Kidney epithelial cell (primary cell): ENCODE results near the gene ENTPD2. TPM values are rescaled to one million over a fixed set of nuclear protein-coding genes. Genes with fewer than 3 reads are reported as not detected.
A peak's percentile ranks its signal among the peaks of the same experiment; 100 is the strongest.

Experiments used
- DNase-seq: peaks from one replicate; pipeline ENCODE4 v3.0.0-alpha.2; 2010; ENCODE audit warnings: low read depth
- H3K27me3 ChIP-seq: 2 replicates; pipeline ENCODE4 v1.6.0; 2011; ENCODE audit warnings: low read length; ENCODE audit not compliant: control insufficient read depth, insufficient read depth
- H3K36me3 ChIP-seq: 2 replicates; pipeline ENCODE4 v1.5.1; 2011; ENCODE audit warnings: low read length; ENCODE audit not compliant: control insufficient read depth, insufficient read depth
- H3K4me3 ChIP-seq: 2 replicates; pipeline ENCODE4 v1.5.1; 2011; ENCODE audit warnings: low read depth, mild to moderate bottlenecking, control low read depth, low read length
- CTCF ChIP-seq: IDR thresholded peaks from 2 replicates; pipeline ENCODE4 v1.5.1; 2011; ENCODE audit warnings: mild to moderate bottlenecking, moderate library complexity, low read length, control low read depth, inconsistent platforms; ENCODE audit not compliant: insufficient read depth, poor library complexity, severe bottlenecking
- total RNA-seq: library from RNA; depleted of rRNA; stranded (reverse); fragments of >200 nt; gene quantifications from 2 replicates; pipeline ENCODE4 v1.2.3, GENCODE V29; 2015

The ENTPD2 gene
- total RNA-seq, 1 donor from 2014 or later: 0.21 TPM

- H3K4me3 ChIP-seq: peak within 1 kb of the TSS; percentile 35
- TF ChIP-seq CTCF: no peak
- no peaks in the 10 kb centered on the region for H3K27me3 ChIP-seq
- DNase-seq: no peak
- H3K36me3 ChIP-seq: no peaks in the 10 kb centered on the region
Measured at GRCh38 chr9:137070201-137070905, 16.5 kb upstream of the ENTPD2 start, which contains the start of gene SAPCD2. Gene SAPCD2 (minus strand): TSS chr9:137070557. CDS start chr9:137070460, 97 bp downstream.

- no peak for TF ChIP-seq CTCF
- no peak for DNase-seq
- H3K27me3 ChIP-seq: no peaks in the 10 kb centered on the region
- no peaks in the 10 kb centered on the region for H3K36me3 ChIP-seq
- peak overlapping the region; percentile 35 for H3K4me3 ChIP-seq
Measured at GRCh38 chr9:137069508-137070091, 15.7 kb upstream of the ENTPD2 start.

GRCh38 chr9:137068539-137069507 lies 15.0 kb upstream of the ENTPD2 start:
- no peaks in the 10 kb centered on the region for H3K27me3 ChIP-seq

DNA sequence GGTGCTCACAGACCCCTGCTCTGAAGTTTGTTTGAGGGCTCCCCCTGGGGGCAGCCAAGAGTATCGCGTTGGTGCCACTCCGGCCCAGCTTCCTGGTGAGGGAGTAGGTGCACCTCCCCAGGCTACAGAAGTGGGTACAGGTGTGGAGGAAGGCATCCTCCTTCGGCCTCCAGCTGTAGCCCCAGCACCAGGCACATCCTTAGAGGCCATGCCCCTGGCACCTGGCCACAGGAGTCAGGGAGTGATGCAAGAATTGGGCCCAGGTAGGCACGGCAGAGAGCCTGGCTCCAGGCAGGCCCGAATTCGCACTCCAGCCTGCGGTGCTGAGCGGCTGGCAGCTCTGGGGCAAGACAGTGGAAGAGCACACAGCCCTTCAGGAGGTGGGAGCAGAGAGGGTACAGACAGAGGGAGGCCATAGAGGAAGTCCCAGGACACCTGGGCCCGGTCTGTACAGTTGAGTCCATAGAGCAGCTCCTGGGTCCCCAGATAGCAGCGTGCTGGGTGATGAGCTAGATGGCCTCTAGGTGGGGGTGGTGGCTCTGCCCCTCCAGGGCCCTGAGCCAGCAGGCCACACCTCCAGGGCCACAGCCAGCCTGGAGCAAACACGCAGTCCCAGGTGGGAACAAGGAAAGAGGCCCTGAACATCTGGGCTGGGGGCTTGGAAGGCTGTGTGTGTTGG lies 14.1 kb upstream of the ENTPD2 start:
- Histone ChIP-seq H3K4me3 (no peak overlapping the region), H3K27me3 (no peaks in the 10 kb centered on the region), H3K36me3 (no peaks in the 10 kb centered on the region)
- no peak for DNase-seq
- TF ChIP-seq CTCF: peak; percentile 91

More at GRCh38 chr9:137068539-137069507, 15.0 kb upstream of the ENTPD2 start:
- no peak for TF ChIP-seq CTCF
- DNase-seq: no peak
- no peaks in the 10 kb centered on the region for H3K36me3 ChIP-seq
- H3K4me3 ChIP-seq: peak overlapping the region; percentile 35

DNA sequence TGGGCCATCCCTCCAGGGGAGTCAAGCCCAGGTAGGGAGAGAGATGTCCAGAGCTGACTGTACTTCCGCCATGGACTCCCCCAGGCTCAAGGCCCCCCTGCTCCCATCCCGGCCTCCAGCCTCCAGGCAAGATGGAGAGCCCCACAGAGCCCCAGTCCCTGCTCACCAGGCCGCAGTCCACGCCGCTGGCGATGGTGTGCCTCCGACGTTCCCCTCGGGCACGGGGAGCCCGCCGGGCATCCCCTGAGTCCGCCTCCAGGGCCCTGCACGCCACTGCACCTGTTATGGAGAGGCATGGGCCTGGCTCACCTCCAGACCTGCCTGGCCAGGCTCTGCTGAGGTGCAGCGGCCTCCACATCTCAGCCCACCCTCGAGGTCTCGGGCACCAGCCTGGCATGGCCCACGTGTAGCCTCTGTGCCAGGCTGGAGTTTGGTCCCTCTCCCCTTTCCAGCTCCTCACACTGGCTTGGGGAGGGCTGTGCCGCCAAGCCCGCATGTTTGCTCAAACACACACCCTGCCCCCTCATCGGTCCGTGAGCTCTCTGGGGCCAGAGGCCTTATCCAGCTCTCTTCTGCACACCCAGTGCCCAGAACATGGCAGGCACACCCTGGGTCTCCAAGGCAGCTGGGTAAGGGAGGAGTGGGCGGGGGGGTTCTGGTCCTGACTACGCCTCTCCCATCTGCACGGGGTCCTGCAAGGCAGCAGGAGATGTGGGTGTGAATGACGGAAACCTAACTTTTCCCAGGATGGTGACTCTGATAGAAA lies 12.4 kb upstream of the ENTPD2 start:
- no peaks in the 10 kb centered on the region for H3K27me3 ChIP-seq
- no peaks in the 10 kb centered on the region for H3K36me3 ChIP-seq
- H3K4me3 ChIP-seq: no peak overlapping the region
- no peak for DNase-seq
- TF ChIP-seq CTCF: no peak
